HG03139 (cell line): ENCODE data around the gene LDB1.

ENCODE experiments used
- ATAC-seq: cut with Tn5 transposase; IDR thresholded peaks from one replicate; pipeline ENCODE4 v1.9.1; 2021; ENCODE audit not compliant: unreplicated experiment

LDB1 gene

DNA sequence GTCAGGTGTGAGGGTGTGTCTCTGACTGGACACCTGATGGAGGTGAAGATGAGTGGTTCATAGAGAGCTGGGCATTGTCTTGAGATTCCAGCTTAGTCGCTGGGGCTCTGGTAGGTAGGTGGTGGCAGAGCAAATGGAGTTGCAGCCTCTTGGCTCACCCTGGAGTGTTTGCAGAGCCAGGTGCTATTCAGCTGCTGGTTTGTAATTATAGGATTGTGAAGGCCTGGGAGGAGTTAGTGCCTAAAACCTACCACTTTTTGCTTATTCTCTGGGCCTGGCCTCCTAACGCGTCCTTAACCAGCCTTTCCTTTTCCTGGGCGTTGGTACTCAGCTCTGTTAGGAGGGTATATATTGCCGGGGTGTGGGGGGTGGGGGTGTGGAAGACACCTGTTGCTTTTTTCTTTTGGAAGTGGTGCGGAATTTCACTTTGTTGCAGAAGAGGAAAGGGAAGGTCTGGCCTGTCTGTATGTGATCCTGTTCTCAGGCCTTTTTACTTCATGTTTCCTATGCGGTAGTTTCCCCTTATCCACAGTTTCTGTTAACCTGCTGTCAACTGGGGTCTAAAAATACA, 15.9 kb upstream of the LDB1 start:
- no peak for ATAC-seq

DNA sequence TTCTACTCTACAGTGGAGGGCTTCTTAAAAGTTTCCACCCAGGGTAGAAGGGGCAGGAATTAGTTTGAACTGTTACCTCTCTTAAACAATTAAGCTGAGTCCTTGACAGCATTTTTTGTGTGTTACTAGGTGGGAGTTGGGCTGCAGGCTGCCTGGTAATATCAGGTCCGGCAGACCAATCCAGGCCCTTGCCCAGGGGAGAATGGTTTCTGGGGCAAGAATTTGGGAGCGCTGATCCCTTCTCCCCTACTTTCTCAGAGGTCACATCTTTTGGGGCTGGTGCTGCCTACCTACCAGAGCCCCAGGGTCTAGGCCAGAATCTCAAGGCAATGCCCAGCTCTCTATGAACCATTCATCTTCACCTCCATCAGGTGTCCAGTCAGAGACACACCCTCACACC, 14.2 kb upstream of the LDB1 start:
- no peak for ATAC-seq

DNA sequence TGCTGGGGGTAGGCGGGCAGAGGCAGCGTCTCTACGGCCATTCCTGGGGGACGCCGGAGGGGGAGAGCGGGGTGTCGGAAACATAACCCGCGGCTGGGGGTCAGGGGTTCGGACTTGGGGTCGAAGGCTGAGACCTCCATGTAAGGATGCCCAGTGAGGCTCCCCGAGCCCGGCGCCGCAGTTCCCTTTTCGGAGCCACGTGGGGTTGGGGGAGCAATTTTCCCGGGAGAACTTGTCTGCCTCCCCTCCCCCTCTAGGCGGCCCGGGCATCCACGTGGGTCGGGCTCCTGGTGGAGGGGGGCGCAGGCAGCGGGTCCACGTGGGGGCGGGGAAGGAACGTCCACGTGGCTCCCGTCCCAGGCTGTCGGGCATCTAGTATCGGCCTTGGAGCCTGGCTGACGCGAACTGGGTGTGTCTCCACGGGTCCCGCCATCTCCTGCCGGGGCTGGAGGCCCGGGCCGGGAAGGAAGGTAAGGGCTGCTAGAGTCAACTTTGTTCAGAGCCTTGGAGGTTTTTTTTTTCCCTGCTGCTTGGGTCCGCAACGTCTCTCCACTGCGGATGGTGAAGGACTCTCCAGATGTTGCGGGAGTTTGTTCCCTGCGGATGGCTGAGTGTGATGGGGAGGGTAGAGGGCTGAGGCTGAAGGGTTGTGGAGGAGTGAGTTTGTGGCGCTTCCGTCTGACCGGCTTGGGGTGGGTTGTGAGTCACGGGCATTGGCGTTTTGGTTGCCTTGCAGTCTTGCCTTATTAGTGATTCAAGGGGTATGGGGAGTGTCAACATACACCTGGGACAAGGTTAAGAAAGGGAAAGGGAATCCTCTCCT, 13.4 kb upstream of the LDB1 start:
- ATAC-seq, result peak; percentile 10

DNA sequence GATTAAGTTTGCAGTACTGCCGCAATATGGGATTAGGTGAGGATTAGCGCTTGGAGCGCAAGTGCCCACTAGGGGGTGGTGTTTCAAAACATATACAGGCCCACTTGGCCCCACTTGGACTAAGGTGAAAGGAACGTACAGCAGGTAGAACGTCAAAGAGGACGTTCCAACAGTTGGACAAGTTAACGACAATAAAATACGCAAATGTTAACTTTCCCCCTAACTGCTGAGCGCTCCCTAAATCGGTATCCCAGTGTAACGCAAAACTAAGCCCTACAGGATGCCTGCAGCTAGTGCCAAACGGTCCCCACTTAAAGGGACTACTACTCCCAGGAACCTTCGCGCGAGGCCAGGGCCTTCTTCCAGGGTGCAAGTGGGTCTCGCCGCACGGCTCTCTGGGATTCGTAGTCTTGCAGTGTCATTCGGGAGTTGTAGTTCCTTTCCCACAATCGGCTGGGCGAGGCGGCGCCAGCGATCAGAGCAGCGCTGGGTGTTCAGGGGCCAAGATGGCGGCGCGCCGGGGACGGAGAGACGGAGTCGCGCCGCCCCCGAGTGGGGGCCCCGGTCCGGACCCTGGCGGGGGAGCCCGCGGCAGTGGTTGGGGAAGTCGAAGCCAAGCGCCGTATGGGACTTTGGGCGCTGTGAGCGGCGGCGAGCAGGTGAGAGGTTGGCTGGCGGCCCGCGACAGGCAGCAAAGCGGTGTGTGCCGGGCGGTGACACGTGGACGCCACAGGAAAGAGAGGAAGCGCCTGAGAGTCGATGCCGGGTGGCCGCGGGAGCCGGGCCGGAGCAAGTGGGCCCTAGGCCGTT, 12.6 kb upstream of the LDB1 start, which contains the start of gene PPRC1:
Gene PPRC1, plus strand, starts transcription at position 478 of the 810 bp plus-strand sequence. Its CDS starts 29 bp downstream, at position 507.
- ATAC-seq, result peak; percentile 92

DNA sequence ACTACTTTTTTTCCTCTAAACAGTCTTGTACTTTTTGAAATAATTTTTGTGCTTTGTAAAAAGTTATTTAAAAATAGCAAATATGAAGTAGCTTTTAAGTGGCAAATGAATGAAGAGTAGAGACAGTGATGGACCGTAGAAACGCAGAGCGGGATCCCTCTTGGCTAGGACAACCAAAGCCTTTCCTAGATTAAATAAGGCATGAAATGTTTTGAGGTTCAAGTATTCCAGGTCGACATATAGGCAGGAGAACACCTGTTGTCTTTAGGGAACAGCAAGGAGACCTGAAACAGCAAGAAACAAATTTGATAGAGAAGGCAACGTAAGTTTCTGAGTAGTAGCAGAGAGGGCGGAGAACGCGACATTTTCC, 12.0 kb upstream of the LDB1 start:
- ATAC-seq, result no peak

DNA sequence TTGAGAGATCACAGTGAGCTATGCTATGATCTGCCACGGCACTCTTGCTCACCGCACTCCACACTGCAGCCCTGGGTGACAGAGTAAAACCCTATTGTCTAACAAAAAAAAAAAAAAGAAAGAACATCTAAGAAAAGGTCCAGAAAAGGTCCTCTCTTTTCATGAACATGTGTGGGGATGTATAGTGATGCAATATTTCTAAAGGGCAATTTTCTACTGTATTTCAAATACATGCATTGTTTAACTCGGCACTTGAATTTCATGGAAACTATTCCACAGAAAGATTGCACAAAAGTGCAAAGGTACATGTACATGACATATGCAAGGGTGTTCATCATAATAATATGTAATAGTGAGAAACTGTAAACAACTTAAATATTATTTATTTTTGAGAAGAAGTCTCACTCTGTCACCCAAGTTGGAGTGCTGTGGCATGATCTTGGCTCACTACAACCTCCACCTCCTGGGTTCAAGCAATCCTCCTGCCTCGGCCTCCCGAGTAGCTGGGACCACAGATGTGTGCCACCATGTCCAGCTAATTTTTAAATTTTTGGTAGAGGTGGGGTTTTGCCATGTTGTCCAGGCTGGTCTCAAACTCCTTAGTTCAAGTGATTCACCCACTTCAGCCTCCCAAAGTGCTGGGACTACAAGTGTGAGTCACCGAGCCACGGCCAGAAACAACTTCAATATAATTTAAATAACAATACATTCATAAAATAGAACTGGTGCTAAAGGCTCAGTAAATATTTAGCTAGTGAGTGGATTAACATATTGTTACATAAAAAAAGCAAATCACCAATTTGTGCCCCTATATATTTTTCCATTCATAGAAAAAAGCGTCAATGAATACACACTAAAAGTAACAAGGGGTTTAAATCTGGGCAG, 11.4 kb upstream of the LDB1 start:
- ATAC-seq, result no peak

DNA sequence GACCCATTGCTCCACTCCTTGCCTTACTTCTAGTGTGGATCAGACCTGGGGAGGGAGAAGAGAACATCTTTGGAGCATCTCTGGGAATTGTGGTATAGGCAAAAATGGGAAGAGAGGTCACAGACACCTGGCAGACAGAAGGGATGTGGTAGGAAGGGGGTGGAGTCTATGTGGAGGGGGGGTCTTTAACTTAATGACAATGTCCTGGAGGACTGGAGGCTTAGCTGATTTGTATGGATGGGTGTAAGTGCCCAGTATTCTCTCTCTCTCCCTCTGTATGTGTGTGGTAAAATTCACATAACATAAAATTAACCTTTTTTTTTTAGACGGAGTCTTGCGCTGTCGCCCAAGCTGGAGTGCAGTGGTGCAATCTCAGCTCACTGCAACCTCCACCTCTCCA, 3.1 kb upstream of the LDB1 start:
- no peak for ATAC-seq

DNA sequence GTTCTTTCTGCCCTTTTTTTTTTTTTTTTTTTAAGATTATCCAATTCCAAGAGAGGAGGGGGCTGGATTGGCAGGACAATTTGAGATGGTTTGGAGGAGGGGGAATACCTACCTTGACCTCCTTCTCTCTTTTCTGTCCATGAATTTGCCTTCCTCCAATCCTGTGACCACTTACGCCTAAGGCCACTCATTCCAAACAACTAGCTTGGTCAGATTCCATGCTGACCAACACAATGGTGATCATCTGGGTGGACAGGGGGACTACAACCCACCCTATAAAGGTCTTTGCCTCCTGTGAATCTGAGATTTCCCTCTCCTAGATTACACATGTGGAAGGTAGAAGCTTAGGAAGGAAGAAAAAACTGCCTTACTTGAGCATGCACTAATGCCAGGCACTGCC, 2.3 kb upstream of the LDB1 start:
- ATAC-seq, result no peak

DNA sequence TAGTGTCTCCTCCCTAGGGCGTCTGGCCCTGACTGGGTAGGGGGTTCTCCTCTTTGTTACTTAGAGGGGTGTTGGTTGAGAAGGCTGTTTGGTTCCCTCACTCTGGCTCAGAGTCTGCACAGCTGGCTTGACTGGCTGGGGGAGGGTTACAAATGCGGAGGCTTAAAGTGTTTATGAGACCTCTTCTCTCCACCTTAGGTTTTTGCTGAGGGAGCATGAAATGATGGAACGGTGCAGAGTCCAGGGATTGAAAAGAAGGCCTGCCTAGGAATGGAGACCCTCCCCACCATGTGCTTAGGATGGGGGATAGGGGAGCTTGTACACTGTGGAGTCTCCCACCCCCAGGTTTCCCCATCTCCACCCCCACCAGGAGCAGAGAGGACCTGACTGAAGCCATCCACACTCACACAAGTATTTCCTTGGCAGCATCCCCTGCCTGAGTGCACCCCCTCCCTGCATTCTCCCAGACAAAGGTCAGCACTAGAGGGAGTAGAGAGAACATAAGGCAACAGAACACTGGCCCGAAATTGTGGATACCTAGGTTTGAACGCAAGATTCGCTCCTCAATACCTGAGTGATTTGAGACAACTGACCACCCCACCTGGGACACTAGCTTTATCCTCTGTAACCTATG, 1.7 kb upstream of the LDB1 start:
- ATAC-seq, result no peak

DNA sequence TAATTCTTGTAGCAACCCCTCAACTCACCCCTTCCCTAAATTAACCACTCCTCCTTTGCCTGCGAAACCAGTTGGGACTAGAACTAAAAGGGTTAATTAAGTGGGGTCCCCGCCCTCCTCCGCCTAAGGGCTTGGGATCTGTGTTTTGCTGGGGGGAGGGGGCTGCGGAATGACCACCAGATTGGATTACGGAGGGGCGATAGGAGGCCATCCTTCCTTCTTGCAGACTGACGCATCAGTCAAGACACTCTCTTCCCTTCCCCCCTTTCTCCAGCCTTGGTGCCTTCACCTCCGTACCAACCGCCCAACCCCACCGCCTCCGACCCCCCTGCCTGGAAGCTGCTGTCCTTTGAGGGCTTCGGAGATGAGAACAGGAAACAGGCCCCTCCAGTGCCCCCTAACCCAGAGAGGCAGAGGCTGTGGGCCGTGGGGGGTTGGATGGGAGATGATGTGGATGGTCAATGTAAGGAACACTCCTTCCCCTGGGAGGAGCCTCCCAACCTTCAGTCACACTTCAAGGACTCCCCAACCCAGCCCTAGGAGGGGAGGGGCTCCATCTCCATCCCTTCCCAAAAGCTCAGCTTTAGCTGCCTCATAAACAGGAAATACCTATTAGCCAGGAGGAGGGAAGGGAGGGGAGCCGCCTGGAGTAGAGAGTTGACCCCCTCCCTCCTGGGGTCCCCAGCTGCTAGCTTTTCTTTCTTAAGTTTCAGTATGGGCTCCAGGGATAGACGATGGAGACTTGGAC, 997 bp upstream of the LDB1 start:
- no peak for ATAC-seq

DNA sequence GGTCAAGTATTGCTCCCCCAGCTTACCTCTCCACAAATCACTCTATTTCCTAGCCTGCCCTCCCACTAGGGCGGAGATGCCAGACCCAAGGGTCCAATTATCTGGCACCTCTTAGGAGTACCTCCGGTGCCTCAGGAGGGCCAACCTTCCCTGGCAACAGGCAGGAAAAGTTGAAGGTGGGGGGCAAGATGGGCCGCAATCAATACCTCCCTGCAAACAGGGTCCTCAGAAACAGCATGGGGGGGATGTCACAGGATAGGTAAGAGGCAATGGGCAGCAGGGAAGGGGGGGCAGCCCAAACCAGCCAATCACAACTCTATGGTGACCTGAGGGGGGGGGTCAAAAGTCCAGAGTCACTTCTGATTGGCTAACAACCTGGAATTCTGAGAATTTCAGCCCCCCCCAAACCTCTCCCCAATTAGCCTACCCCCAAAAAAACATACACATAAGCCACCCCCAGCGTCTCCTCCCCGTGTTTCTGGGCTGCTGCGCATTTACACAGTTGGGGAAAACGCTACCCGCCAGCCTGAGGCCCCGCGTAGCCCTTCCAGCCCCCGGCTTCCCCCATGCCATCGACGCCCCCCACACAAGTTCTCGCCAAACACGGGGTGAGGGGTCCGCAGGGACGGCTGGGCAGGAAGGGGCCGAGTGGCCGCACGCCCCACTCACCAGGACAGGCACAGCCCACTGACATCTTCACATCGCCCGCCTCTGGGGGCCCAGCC, 589 bp downstream of the LDB1 start:
- ATAC-seq, result no peak

DNA sequence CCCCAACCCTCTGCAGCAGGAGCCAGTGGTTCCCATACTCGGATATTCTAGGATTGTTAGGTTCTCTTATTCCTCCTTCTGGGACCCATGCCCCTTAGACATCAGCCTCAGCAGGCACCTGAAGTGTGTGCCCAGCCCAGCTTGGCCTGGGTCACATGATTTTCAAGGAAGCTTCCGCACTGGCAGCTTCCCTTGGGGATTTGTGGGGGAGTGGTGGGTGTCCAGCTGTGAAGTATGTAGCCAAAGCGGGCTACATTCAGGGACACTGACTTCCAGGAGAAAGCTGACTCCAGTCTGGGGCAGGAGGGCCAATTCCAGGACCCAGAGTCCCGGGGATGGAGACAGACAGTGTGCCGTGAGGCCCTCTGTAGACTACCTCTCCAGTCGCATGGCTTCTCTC, 1.3 kb downstream of the LDB1 start:
- ATAC-seq, result no peak

DNA sequence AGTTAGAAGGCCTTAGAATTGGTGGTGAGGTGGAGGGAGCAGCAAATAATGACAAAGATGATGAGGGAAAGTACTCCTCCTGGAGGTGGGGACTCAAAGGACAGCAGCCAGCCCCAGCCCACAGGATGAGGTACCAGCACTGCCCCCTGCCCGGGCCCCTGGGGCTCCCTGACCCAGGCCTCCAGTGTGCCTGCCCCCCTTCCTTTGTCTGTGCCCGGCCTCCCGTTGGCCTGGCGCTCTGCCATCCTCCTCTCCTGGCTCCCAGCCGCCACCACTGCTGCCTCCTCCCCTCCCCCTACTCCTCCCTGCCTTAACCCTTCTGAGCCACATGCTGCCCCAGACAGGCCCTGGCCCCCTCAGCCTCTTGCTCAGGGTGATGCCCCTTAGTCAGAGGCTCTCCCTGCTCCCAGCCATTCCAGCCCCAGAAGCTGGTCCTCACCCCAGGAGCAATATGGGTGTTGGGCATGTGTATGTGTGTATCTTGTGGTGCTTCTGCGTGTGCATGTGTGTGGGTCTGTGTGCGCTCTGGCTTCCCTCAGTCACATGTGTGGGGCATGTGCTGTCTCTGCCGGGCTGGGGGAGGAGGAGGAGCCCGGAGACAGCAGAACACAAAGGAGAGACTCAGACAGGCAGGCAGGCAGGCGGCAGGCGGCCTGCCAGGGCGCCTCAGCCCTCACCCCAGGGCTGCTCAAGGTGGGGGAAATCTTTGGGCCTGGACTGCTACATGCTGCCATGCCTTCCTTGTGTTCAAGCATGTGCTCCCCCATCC, 2.6 kb downstream of the LDB1 start:
- ATAC-seq, result no peak

DNA sequence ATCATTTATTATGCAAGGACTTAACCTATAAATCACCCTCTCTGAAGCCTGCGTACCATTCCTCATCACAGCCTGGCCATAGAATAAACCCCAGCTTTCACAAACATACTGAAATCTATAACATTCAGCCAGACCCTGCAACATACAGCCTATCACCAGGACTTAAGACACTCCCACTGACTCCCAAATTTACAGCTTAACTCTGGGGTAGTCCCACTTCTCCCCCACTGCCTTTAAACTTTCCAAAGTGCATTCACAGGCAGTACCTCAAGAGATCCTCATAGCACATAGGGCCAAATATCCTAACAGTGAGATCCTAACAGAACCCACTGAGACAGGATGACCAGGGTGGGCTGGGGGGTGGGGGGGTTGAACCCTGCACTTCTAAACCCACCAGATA, 3.5 kb downstream of the LDB1 start:
- no peak for ATAC-seq

DNA sequence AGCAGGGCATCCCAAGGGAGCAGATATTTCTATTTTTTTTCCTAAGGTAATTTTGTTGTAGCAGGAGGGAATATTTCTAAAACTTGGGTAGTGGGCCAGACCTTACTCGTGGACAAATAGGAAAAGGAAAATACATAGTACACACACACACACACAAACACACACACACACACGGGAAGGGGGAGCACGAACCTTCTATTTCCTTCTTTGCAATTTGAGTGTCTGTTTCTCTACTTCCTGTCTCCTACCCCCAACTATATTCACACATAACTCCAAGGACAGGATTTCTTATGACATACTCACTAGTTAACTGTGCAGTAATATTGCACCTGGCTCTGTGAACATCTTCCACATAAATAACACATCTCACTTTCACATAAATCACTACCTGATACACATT, 4.4 kb downstream of the LDB1 start:
- ATAC-seq, result no peak

DNA sequence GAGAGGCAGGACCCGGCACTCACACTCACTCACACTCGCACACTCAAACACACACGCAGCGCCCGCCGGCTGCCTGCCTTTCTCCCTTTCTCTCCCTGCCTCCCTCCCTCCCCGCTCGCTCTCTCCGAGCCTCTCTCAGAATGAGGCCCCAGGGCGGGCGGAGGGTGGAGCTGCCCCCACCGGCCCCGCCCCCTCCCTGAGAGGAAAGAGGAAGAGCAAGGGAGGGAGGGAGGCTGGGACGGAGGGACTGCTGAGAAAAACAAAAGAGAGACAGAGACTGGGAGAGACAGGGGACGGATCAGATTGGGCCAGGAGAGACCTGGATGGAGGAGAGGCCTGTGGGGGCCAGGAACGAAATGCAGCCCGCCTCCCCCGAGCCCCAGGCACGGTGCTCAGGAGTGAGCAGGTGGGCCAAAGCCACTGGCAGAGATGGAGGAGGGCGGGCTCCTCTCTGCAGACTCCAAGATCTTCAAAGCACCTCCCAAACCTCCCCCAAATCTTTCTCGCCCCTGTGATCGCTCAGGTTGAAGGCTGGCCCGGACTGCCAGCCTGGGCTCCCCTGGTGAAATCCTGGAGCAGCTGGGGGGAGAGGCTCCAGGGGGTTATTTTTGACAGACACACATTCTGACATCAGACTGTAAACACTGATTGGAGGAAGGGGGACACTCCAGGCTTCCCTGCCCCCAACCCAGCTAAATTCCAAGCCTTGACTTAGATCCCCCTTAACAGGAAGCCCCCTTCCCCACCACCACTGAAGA, 5.1 kb downstream of the LDB1 start:
- ATAC-seq, result peak; percentile 53

DNA sequence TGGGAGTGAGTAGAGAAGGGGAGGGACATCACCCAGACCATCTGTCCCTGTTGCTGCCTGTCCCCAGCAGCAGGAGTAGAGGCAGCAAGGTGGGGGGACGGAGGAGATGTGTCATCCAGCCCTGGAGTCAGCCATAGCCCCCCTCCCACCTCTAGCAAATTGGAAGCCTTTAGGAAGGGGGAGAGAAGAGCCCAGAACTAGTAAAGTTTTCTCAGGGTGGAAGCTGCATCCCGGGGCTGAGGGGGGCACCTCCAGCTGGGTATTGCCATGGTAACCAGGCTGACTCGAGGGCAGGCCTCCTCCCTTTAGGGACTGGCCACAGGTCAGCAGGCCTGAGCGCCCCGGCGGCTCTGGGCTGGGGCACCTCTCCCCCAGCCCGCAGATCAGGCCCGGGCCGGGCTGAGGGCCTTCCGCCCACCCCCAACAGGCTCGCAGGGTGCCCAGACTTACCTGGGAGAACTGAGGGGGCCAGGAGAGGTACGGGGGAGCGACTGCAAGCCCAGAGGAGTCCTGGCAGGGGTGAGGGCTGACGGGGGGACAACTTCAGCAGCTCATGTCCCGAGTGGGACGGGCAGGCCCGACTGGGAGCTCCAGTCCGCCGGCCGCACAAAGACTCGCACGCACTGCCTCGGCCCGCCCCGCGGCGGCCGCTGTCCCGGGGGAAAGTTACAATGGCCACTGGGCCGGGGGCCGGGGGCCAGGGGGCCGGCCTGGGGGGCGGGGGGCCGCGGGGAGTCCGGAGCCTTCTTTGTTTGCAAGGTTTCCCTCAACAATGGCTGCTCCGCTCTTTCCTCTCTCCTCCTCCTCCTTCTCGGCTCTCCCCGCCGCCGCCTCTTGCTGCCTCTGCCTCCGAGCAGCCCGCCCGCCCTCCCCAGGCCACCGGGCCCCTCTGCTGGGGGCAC, 6.0 kb downstream of the LDB1 start:
- ATAC-seq, result no peak
